ENCODE results near the gene MTCL3.

The MTCL3 gene

DNA sequence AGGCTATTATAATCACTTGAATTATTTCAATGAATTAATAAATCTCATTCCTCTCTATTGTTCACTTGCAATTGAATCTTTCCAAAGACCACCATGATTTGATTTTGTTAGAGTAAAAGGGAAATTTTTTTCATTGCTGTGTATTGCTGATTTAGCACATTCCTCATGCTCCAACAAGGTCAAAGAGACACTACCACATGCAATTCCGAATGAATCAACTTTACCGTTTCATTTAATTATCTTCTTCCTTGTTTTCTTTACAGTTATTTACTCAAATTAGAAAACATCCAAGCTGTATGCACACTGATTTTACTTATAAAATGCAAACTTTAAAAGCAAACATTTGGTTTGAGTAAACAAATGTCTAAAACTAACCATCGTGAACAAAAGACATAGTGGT, 60.9 kb downstream of the MTCL3 start:
- Histone ChIP-seq H3K4me2 (ENCODE audit: low read length) (no peak overlapping the region), H3K4me3 (ENCODE audit: low read length) (no peak overlapping the region), H3K36me3 (ENCODE audit: insufficient read depth, low read length) (peaks cover 3% of the 10 kb centered on the region), H3K9ac (ENCODE audit: low read length) (no peak overlapping the region), H3K27ac (ENCODE audit: low read length) (no peak overlapping the region), H2AFZ (ENCODE audit: low read depth, low read length) (no peak overlapping the region), H3F3A (ENCODE audit: insufficient read depth, low read length, poor library complexity, severe bottlenecking) (no peaks in the 10 kb centered on the region), H3K79me2 (replicated peaks; ENCODE audit: insufficient read depth, low read length) (peaks cover 11% of the 10 kb centered on the region), H4K20me1 (ENCODE audit: insufficient read depth) (peaks cover 8% of the 10 kb centered on the region), H3K27me3 (ENCODE audit: insufficient read depth, low read depth, low read length) (no peaks in the 10 kb centered on the region), H3K9me3 (ENCODE audit: low read length) (no peaks in the 10 kb centered on the region), H3K9me2 (ENCODE audit: insufficient read depth, low read length) (no peaks in the 10 kb centered on the region)
- TF ChIP-seq POLR2AphosphoS5 (IDR thresholded peaks at IDR 0.05) (no peak), TAF1 (IDR thresholded peaks at IDR 0.05; ENCODE audit: low read depth) (no peak), RAD21 (conservative IDR thresholded peaks at IDR 0.05) (no peak), EZH2 (IDR thresholded peaks at IDR 0.05; ENCODE audit: borderline replicate concordance, insufficient read depth, low read length, poor library complexity, severe bottlenecking) (no peak), MXI1 (conservative IDR thresholded peaks at IDR 0.05; ENCODE audit: poor library complexity, severe bottlenecking) (no peak), EP300 (conservative IDR thresholded peaks at IDR 0.05; ENCODE audit: poor library complexity, severe bottlenecking) (no peak), SMC3 (conservative IDR thresholded peaks at IDR 0.05; ENCODE audit: poor library complexity) (no peak), CTCF (IDR thresholded peaks at IDR 0.05; ENCODE audit: poor library complexity, severe bottlenecking) (no peak)
- TF ChIP-seq, protein P1, sequence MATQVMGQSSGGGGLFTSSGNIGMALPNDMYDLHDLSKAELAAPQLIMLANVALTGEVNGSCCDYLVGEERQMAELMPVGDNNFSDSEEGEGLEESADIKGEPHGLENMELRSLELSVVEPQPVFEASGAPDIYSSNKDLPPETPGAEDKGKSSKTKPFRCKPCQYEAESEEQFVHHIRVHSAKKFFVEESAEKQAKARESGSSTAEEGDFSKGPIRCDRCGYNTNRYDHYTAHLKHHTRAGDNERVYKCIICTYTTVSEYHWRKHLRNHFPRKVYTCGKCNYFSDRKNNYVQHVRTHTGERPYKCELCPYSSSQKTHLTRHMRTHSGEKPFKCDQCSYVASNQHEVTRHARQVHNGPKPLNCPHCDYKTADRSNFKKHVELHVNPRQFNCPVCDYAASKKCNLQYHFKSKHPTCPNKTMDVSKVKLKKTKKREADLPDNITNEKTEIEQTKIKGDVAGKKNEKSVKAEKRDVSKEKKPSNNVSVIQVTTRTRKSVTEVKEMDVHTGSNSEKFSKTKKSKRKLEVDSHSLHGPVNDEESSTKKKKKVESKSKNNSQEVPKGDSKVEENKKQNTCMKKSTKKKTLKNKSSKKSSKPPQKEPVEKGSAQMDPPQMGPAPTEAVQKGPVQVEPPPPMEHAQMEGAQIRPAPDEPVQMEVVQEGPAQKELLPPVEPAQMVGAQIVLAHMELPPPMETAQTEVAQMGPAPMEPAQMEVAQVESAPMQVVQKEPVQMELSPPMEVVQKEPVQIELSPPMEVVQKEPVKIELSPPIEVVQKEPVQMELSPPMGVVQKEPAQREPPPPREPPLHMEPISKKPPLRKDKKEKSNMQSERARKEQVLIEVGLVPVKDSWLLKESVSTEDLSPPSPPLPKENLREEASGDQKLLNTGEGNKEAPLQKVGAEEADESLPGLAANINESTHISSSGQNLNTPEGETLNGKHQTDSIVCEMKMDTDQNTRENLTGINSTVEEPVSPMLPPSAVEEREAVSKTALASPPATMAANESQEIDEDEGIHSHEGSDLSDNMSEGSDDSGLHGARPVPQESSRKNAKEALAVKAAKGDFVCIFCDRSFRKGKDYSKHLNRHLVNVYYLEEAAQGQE (IDR thresholded peaks at IDR 0.05; ENCODE audit: borderline replicate concordance), result no peak

GRCh38 chr6:127457456-127458064, 61.6 kb downstream of the MTCL3 start:
- Histone ChIP-seq H4K20me1 (ENCODE audit: insufficient read depth) (peaks cover 10% of the 10 kb centered on the region), H3K27ac (ENCODE audit: low read length) (no peak overlapping the region), H3K9ac (ENCODE audit: low read length) (no peak overlapping the region)

More at GRCh38 chr6:127457456-127458064, 61.6 kb downstream of the MTCL3 start:
- peaks cover 11% of the 10 kb centered on the region for H3K79me2 ChIP-seq (replicated peaks; ENCODE audit: insufficient read depth, low read length)
- H3K27me3 ChIP-seq (ENCODE audit: insufficient read depth, low read depth, low read length), result no peaks in the 10 kb centered on the region
- no peak overlapping the region for H2AFZ ChIP-seq (ENCODE audit: low read depth, low read length)
- H3K9me2 ChIP-seq (ENCODE audit: insufficient read depth, low read length), result no peaks in the 10 kb centered on the region
- H3K4me3 ChIP-seq (ENCODE audit: low read length), result no peak overlapping the region
- peaks cover 3% of the 10 kb centered on the region for H3K36me3 ChIP-seq (ENCODE audit: insufficient read depth, low read length)
- H3K9me3 ChIP-seq (ENCODE audit: low read length), result no peaks in the 10 kb centered on the region
- H3K4me2 ChIP-seq (ENCODE audit: low read length), result no peak overlapping the region
- no peak for TF ChIP-seq MXI1 (conservative IDR thresholded peaks at IDR 0.05; ENCODE audit: poor library complexity, severe bottlenecking)
- TF ChIP-seq RAD21 (conservative IDR thresholded peaks at IDR 0.05), result no peak
- no peak for TF ChIP-seq CTCF (IDR thresholded peaks at IDR 0.05; ENCODE audit: poor library complexity, severe bottlenecking)
- no peak for TF ChIP-seq EP300 (conservative IDR thresholded peaks at IDR 0.05; ENCODE audit: poor library complexity, severe bottlenecking)
- TF ChIP-seq SMC3 (conservative IDR thresholded peaks at IDR 0.05; ENCODE audit: poor library complexity), result no peak
- TF ChIP-seq EZH2 (IDR thresholded peaks at IDR 0.05; ENCODE audit: borderline replicate concordance, insufficient read depth, low read length, poor library complexity, severe bottlenecking), result no peak
- TF ChIP-seq, protein P1 (IDR thresholded peaks at IDR 0.05; ENCODE audit: borderline replicate concordance), result no peak
- H3F3A ChIP-seq (ENCODE audit: insufficient read depth, low read length, poor library complexity, severe bottlenecking), result no peaks in the 10 kb centered on the region
